Transverse colon (tissue), 3 donors: Measurements from ENCODE around the gene ORM1.

Source experiments
- EP300 ChIP-seq: sonication (generic); formaldehyde crosslinking; IDR thresholded peaks from one replicate; pipeline ENCODE4 v1.6.1; 2017; ENCODE audit warnings: antibody characterized with exemption, low read depth
- POLR2A ChIP-seq: fragments of 450-650 bp; IDR thresholded peaks from one replicate; pipeline ENCODE4 v1.6.1; 2016; ENCODE audit warnings: antibody characterized with exemption, mild to moderate bottlenecking, moderate library complexity
- POLR2AphosphoS5 ChIP-seq, 3 donors: sonication (generic); formaldehyde crosslinking; IDR thresholded peaks; one replicate each; pipeline ENCODE4 v1.6.1; 2016; ENCODE audit warnings: antibody characterized with exemption in 3 of 3

DNA sequence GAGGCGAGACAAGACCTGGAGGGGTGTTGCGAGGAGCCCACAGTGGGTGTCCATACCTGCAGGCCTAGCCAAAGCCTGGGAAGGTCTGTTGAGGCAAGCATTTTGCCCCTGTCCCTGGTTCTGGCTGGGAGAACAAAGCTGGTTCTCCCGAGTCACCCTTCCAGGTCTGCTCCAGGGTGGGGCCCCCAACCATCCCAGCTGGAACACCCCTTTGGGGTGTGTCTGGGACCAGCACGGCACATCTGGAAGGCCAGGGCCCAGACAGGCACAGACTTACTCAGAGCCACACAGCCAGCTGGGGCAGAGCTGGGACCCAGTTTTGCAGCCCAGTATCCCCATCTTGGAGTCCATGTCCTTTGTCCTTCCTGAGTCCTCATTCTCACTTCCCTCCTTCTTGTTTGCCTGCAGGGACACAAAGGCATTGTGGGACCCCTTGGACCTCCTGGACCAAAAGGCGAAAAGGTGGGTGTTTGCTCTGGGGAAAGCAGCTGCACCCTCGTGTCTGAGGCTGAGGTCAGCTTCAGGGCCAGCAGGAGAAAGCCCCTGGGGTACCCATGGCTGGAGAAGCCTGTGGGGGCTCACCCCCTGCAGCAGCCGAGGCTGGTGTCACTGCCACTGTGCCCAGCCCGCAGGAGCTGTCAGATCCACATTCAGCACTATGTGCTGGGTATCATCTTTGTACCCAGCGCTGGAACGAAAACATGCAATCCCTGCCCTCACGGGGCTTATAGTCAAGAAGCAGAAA lies 38.4 kb upstream of the ORM1 start:
- TF ChIP-seq EP300, result no peak
- TF ChIP-seq POLR2A, result no peak
- TF ChIP-seq POLR2AphosphoS5 (IDR thresholded peaks at IDR 0.05), result no peak
